Right lobe of liver (tissue), 4 donors: ENCODE data around the gene NOP9.

Source experiments
- POLR2A ChIP-seq: fragments of 450-650 bp; IDR thresholded peaks from one replicate; pipeline ENCODE4 v1.6.1; 2017; ENCODE audit warnings: antibody characterized with exemption, mild to moderate bottlenecking
- TF ChIP-seq, protein P1 (sequence below), 4 donors: fragments of 200-600 bp in 3 of 4; fragments of 450-650 bp in 1 of 4; IDR thresholded peaks; one replicate each; pipeline versions ENCODE4 v1.5.1 to v1.8.0; 2016 to 2022; ENCODE audit warnings: antibody characterized with exemption in 4 of 4, mild to moderate bottlenecking in 2 of 4
- donor health status: DM: no; HTN: no; CAD: no.
- donor health status: DM: no; HTN: no; CAD: no.
- donor health status: DM: no; HTN: yes; CAD: no.

- TF ChIP-seq, protein P1, sequence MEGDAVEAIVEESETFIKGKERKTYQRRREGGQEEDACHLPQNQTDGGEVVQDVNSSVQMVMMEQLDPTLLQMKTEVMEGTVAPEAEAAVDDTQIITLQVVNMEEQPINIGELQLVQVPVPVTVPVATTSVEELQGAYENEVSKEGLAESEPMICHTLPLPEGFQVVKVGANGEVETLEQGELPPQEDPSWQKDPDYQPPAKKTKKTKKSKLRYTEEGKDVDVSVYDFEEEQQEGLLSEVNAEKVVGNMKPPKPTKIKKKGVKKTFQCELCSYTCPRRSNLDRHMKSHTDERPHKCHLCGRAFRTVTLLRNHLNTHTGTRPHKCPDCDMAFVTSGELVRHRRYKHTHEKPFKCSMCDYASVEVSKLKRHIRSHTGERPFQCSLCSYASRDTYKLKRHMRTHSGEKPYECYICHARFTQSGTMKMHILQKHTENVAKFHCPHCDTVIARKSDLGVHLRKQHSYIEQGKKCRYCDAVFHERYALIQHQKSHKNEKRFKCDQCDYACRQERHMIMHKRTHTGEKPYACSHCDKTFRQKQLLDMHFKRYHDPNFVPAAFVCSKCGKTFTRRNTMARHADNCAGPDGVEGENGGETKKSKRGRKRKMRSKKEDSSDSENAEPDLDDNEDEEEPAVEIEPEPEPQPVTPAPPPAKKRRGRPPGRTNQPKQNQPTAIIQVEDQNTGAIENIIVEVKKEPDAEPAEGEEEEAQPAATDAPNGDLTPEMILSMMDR (IDR thresholded peaks at IDR 0.05): no peak
- TF ChIP-seq POLR2A: no peak
Observed at GRCh38 chr14:24252289-24253124, 47.1 kb upstream of the NOP9 start.
